Hepatocyte (in vitro differentiated cells): Measurements from ENCODE around the gene STYX. TPM values are rescaled to one million over a fixed set of nuclear protein-coding genes. Genes with fewer than 3 reads are reported as not detected.

Experiments used
- DNase-seq: peaks from one replicate; pipeline ENCODE4 v3.0.0-alpha.2; 2016; ENCODE audit warnings: low spot score
- H2AFZ ChIP-seq: fragments of 200-600 bp; sonication (generic); 2 replicates; pipeline ENCODE4 v1.6.0; 2016; ENCODE audit warnings: antibody characterized with exemption, mild to moderate bottlenecking
- H3K27ac ChIP-seq: fragments of 200-600 bp; sonication (generic); 2 replicates; pipeline ENCODE4 v1.5.1; 2016; ENCODE audit warnings: mild to moderate bottlenecking
- H3K27me3 ChIP-seq: fragments of 200-600 bp; sonication (generic); 2 replicates; pipeline ENCODE4 v1.6.1; 2016
- H3K36me3 ChIP-seq: fragments of 200-600 bp; sonication (generic); replicated peaks from 2 replicates; pipeline ENCODE4 v1.5.1; 2016; ENCODE audit warnings: low read depth; ENCODE audit not compliant: insufficient read depth
- H3K4me1 ChIP-seq: fragments of 200-600 bp; sonication (generic); 2 replicates; pipeline ENCODE4 v1.5.1; 2016; ENCODE audit warnings: mild to moderate bottlenecking, moderate library complexity; ENCODE audit not compliant: insufficient read depth
- H3K4me2 ChIP-seq: fragments of 200-600 bp; sonication (generic); 2 replicates; pipeline ENCODE4 v1.6.0; 2016
- H3K4me3 ChIP-seq: fragments of 200-600 bp; sonication (generic); 2 replicates; pipeline ENCODE4 v1.5.1; 2016; ENCODE audit warnings: mild to moderate bottlenecking
- H3K79me2 ChIP-seq: fragments of 200-600 bp; sonication (generic); 2 replicates; pipeline ENCODE4 v1.6.0; 2017; ENCODE audit warnings: mild to moderate bottlenecking
- H3K9me2 ChIP-seq: fragments of 200-600 bp; sonication (generic); replicated peaks from 2 replicates; pipeline ENCODE4 v1.6.0; 2017; ENCODE audit warnings: mild to moderate bottlenecking; ENCODE audit not compliant: insufficient read depth
- H3K9me3 ChIP-seq: fragments of 200-600 bp; sonication (generic); 2 replicates; pipeline ENCODE4 v1.5.1; 2016; ENCODE audit warnings: low read depth, mild to moderate bottlenecking
- H4K20me1 ChIP-seq: fragments of 200-600 bp; sonication (generic); 2 replicates; pipeline ENCODE4 v1.6.0; 2016; ENCODE audit warnings: mild to moderate bottlenecking; ENCODE audit not compliant: insufficient read depth, poor library complexity, severe bottlenecking
- EZH2 ChIP-seq: fragments of 200-600 bp; sonication (generic); IDR thresholded peaks from 2 replicates; pipeline ENCODE4 v1.6.1; 2016; ENCODE audit warnings: antibody characterized with exemption, mild to moderate bottlenecking, borderline replicate concordance
- EZH2phosphoT487 ChIP-seq: fragments of 200-600 bp; sonication (generic); IDR thresholded peaks from one replicate; pipeline ENCODE4 v1.6.1; 2018; ENCODE audit warnings: antibody characterized with exemption, mild to moderate bottlenecking, low read depth, moderate library complexity; ENCODE audit not compliant: unreplicated experiment, severe bottlenecking
- WGBS: methylation state at CpG from one replicate; pipeline ENCODE4 v1.1.6; 2016; ENCODE audit warnings: low lambda C conversion rate; ENCODE audit errors: missing lambda C conversion rate; 5-methylcytosine and 5-hydroxymethylcytosine counted together
- polyA plus RNA-seq: library from polyadenylated mRNA; unstranded; fragments of >200 nt; fragmentation: Nextera tagmentation; extraction: Ambion mirVana; gene quantifications from 2 replicates; pipeline ENCODE4 v1.2.1, GENCODE V29; 2016
- total RNA-seq: library from RNA; depleted of rRNA; stranded (reverse); fragments of >200 nt; gene quantifications from 2 replicates; pipeline ENCODE4 v1.2.3, GENCODE V29; 2014
- TF ChIP-seq, protein P1 (sequence below): fragments of 200-600 bp; sonication (generic); IDR thresholded peaks from 2 replicates; pipeline ENCODE4 v1.5.1; 2016; ENCODE audit warnings: antibody characterized with exemption, mild to moderate bottlenecking; ENCODE audit not compliant: poor library complexity

STYX gene
- total and polyA plus RNA-seq, 2 experiments from 2014 or later: 8.1 to 21.5 TPM

DNA sequence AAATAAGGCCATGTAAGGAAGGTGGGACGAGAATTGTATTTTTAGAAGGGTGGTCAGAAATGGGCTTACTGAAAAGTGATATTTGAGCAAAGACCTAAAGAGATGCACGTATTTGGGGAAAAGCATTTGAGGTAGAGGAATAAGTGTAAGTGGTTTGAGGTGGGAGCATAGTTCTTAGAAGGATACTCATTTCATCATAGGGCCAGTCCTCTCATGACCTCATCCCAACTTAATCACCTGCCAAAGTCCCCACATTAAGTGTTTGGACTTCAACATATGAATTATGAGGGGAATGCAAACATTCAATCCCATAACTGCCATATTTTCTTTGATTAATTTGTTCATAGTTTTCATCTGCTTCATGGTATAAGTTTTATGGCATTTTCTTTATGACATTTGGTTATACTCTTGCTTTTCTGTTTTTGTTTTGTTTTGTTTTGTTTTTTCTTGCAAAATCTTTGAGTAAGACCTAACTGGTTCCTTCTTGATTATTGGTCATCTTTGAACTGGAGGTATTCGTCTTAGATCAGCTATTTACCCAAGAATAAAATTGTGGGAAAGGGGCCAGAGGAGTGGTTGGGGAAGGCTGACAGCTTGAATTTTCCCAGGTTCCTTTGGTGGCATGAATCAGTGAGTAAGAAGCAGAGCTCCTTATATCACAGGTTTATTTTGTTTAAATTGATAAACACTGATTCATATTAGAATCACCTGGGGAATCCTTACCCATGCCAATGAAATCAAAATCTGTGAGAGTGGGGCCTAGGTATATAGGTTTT is 37.3 kb downstream of the STYX start:
- H2AFZ ChIP-seq: no peak overlapping the region
- TF ChIP-seq, protein P1, sequence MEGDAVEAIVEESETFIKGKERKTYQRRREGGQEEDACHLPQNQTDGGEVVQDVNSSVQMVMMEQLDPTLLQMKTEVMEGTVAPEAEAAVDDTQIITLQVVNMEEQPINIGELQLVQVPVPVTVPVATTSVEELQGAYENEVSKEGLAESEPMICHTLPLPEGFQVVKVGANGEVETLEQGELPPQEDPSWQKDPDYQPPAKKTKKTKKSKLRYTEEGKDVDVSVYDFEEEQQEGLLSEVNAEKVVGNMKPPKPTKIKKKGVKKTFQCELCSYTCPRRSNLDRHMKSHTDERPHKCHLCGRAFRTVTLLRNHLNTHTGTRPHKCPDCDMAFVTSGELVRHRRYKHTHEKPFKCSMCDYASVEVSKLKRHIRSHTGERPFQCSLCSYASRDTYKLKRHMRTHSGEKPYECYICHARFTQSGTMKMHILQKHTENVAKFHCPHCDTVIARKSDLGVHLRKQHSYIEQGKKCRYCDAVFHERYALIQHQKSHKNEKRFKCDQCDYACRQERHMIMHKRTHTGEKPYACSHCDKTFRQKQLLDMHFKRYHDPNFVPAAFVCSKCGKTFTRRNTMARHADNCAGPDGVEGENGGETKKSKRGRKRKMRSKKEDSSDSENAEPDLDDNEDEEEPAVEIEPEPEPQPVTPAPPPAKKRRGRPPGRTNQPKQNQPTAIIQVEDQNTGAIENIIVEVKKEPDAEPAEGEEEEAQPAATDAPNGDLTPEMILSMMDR: no peak
- no peak for TF ChIP-seq EZH2
- TF ChIP-seq EZH2phosphoT487: no peak
- H4K20me1 ChIP-seq: no peaks in the 10 kb centered on the region
- no peak overlapping the region for H3K4me2 ChIP-seq
- no peak overlapping the region for H3K27ac ChIP-seq
- no peaks in the 10 kb centered on the region for H3K9me2 ChIP-seq
- no peak for DNase-seq
- no peak overlapping the region for H3K4me3 ChIP-seq
- no peaks in the 10 kb centered on the region for H3K4me1 ChIP-seq
- H3K79me2 ChIP-seq: no peaks in the 10 kb centered on the region
- WGBS: 99% methylated on average over 3 of the region's 3 CpGs
- no peaks in the 10 kb centered on the region for H3K9me3 ChIP-seq
- no peaks in the 10 kb centered on the region for H3K27me3 ChIP-seq
- H3K36me3 ChIP-seq: no peaks in the 10 kb centered on the region

DNA sequence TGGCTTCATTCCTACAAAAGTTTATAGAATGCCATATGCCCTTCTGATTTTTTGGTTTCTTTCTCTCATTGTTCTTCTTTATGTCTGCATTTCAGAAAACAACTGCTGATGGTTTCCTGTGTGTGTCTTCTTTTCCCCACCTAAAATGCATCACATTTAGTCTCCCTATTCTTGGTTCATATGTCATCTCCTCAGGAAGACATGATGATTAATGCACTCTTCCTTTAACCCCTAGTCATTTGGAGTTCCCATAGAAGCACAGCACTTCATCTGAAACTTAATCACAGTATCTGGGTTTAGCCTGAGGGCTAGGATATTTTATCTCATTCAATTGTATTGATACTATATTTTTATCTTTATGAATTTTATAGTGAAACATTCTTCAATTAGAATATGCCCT is 39.9 kb downstream of the STYX start:
- H3K79me2 ChIP-seq: no peaks in the 10 kb centered on the region
- H3K36me3 ChIP-seq: no peaks in the 10 kb centered on the region
- no peaks in the 10 kb centered on the region for H4K20me1 ChIP-seq
- no peaks in the 10 kb centered on the region for H3K9me2 ChIP-seq
- DNase-seq: no peak
- H3K4me3 ChIP-seq: no peak overlapping the region
- no peak overlapping the region for H3K27ac ChIP-seq
- no peaks in the 10 kb centered on the region for H3K9me3 ChIP-seq
- TF ChIP-seq, protein P1: no peak
- no peak for TF ChIP-seq EZH2phosphoT487
- no peak for TF ChIP-seq EZH2
- H2AFZ ChIP-seq: no peak overlapping the region
- no peaks in the 10 kb centered on the region for H3K4me1 ChIP-seq
- no peak overlapping the region for H3K4me2 ChIP-seq
- no peaks in the 10 kb centered on the region for H3K27me3 ChIP-seq

DNA sequence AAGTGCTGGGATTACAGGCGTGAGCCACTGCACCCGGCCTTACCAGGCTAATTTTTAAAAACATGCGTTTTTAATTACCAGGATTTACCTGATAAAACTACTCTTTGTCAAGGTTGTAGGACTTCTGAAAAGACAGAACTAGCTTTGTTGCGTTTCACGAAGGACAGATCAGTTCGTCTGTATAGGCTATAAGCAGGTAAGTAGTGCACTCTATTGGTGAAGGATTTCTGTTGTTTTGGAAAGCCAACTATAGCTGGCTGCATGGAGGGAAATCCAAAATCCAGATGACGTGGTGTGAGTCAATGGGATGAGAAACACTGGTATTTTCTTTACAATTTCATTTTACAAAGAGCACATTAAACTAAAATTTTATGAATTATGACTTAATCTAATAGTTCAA is 46.9 kb downstream of the STYX start:
- no peaks in the 10 kb centered on the region for H3K36me3 ChIP-seq
- no peaks in the 10 kb centered on the region for H3K79me2 ChIP-seq
- H2AFZ ChIP-seq: no peak overlapping the region
- no peak for DNase-seq
- H3K27me3 ChIP-seq: no peaks in the 10 kb centered on the region
- no peaks in the 10 kb centered on the region for H3K4me1 ChIP-seq
- TF ChIP-seq EZH2 (no peak), EZH2phosphoT487 (no peak)
- TF ChIP-seq, protein P1: no peak
- H3K4me2 ChIP-seq: no peak overlapping the region
- H4K20me1 ChIP-seq: no peaks in the 10 kb centered on the region
- no peaks in the 10 kb centered on the region for H3K9me2 ChIP-seq
- no peaks in the 10 kb centered on the region for H3K9me3 ChIP-seq
- WGBS: 86% methylated on average over 7 of the region's 7 CpGs
- H3K4me3 ChIP-seq: no peak overlapping the region
- no peak overlapping the region for H3K27ac ChIP-seq
